Loucy (cell line): ENCODE measurements around the gene FAXDC2.

Experiments
- EZH2phosphoT487 ChIP-seq: fragments of 200-600 bp; IDR thresholded peaks from 2 replicates; pipeline ENCODE4 v1.6.1; 2018; ENCODE audit warnings: antibody characterized with exemption, mild to moderate bottlenecking, moderate library complexity, borderline replicate concordance
- TF ChIP-seq, protein P1 (sequence below): fragments of 200-600 bp; sonication (generic); conservative IDR thresholded peaks from 2 replicates; pipeline ENCODE4 v1.5.1; 2014; ENCODE audit warnings: mild to moderate bottlenecking, antibody characterized with exemption, low read length

DNA sequence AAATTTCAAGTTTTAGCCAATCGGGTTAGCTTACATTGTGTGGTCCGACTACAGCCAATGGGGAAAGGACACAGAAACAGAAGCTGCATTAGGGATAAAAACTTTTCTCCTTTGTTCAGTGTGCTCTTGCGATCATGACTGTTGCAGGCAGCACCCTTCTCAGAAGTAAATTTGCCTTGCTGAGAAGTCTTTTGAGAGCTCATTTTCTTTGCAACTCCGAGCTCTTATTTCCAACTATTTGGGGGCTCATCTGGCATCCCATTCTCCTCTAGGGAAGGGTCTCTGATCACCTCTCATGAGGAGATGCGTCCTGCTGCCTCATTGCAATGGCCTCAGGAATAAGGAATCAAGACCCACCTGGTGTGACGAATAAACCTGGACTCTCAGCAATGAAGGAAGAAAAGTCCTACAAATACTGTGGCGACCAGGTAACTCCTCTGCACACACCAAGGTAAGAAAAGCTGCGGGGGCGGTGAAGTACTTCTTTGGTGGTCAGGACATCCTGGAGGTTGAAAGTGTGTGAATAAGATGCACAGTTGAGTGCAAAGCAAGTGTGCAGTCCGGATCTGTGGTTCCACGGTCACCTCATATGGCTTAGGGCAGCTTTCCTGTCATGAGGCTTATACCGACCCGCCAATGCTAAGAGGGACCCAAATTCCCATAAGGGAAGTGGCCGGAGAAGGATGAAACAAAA is 28.4 kb upstream of the FAXDC2 start:
- TF ChIP-seq, protein P1, sequence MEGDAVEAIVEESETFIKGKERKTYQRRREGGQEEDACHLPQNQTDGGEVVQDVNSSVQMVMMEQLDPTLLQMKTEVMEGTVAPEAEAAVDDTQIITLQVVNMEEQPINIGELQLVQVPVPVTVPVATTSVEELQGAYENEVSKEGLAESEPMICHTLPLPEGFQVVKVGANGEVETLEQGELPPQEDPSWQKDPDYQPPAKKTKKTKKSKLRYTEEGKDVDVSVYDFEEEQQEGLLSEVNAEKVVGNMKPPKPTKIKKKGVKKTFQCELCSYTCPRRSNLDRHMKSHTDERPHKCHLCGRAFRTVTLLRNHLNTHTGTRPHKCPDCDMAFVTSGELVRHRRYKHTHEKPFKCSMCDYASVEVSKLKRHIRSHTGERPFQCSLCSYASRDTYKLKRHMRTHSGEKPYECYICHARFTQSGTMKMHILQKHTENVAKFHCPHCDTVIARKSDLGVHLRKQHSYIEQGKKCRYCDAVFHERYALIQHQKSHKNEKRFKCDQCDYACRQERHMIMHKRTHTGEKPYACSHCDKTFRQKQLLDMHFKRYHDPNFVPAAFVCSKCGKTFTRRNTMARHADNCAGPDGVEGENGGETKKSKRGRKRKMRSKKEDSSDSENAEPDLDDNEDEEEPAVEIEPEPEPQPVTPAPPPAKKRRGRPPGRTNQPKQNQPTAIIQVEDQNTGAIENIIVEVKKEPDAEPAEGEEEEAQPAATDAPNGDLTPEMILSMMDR: no peak
- no peak for TF ChIP-seq EZH2phosphoT487
